HEK293 (cell line): ENCODE results near the gene COA3.

Experiments used
- CTCF ChIP-seq: fragments of 450-650 bp; formaldehyde crosslinking; IDR thresholded peaks from 2 replicates; pipeline ENCODE4 v1.5.1; 2016; ENCODE audit warnings: missing biosample characterization, missing genetic modification characterization
- HIC1 ChIP-seq: fragments of 450-650 bp; formaldehyde crosslinking; IDR thresholded peaks from 2 replicates; pipeline ENCODE4 v1.5.1; 2016; ENCODE audit warnings: missing biosample characterization, missing genetic modification characterization
- HOXC10 ChIP-seq: sonication (generic); formaldehyde crosslinking; IDR thresholded peaks from 2 replicates; pipeline ENCODE4 v1.8.1; 2023; ENCODE audit warnings: mild to moderate bottlenecking, missing genetic modification reagents
- HOXD13 ChIP-seq: sonication (generic); formaldehyde crosslinking; IDR thresholded peaks from 2 replicates; pipeline ENCODE4 v1.8.0; 2022; ENCODE audit warnings: missing genetic modification reagents, borderline replicate concordance
- KLF16 ChIP-seq: fragments of 450-650 bp; formaldehyde crosslinking; IDR thresholded peaks from 2 replicates; pipeline ENCODE4 v1.5.1; 2017; ENCODE audit warnings: missing biosample characterization, missing genetic modification characterization
- OSR2 ChIP-seq: fragments of 450-650 bp; formaldehyde crosslinking; IDR thresholded peaks from 2 replicates; pipeline ENCODE4 v1.5.1; 2016; ENCODE audit warnings: missing biosample characterization, missing genetic modification characterization
- REPIN1 ChIP-seq: fragments of 450-650 bp; formaldehyde crosslinking; IDR thresholded peaks from 2 replicates; pipeline ENCODE4 v1.5.1; 2017; ENCODE audit warnings: missing biosample characterization, missing genetic modification characterization, low read depth
- SP7 ChIP-seq: fragments of 450-650 bp; formaldehyde crosslinking; IDR thresholded peaks from 2 replicates; pipeline ENCODE4 v1.5.1; 2016; ENCODE audit warnings: missing biosample characterization, missing genetic modification characterization
- TRIM28 ChIP-seq: IDR thresholded peaks from 2 replicates; pipeline ENCODE4 v1.6.1; 2011; ENCODE audit warnings: low read length, control low read depth, borderline replicate concordance
- YY2 ChIP-seq: fragments of 450-650 bp; formaldehyde crosslinking; IDR thresholded peaks from 2 replicates; pipeline ENCODE4 v1.5.1; 2016; ENCODE audit warnings: missing biosample characterization, missing genetic modification characterization
- ZBTB11 ChIP-seq: fragments of 450-650 bp; formaldehyde crosslinking; conservative IDR thresholded peaks from 2 replicates; pipeline ENCODE4 v1.5.1; 2016; ENCODE audit warnings: low read depth, missing biosample characterization, missing genetic modification characterization
- ZBTB7A ChIP-seq: fragments of 450-650 bp; formaldehyde crosslinking; IDR thresholded peaks from 2 replicates; pipeline ENCODE4 v1.5.1; 2016; ENCODE audit warnings: low read depth, missing biosample characterization, missing genetic modification characterization
- ZNF121 ChIP-seq: fragments of 450-650 bp; formaldehyde crosslinking; IDR thresholded peaks from 2 replicates; pipeline ENCODE4 v1.5.1; 2016; ENCODE audit warnings: missing biosample characterization, missing genetic modification characterization
- ZNF24 ChIP-seq: fragments of 450-650 bp; formaldehyde crosslinking; IDR thresholded peaks from 2 replicates; pipeline ENCODE4 v1.5.1; 2016; ENCODE audit warnings: missing biosample characterization, missing genetic modification characterization
- ZNF324 ChIP-seq: fragments of 450-650 bp; formaldehyde crosslinking; IDR thresholded peaks from 2 replicates; pipeline ENCODE4 v1.5.1; 2016; ENCODE audit warnings: missing biosample characterization, missing genetic modification characterization
- ZNF354C ChIP-seq: fragments of 450-650 bp; formaldehyde crosslinking; IDR thresholded peaks from 2 replicates; pipeline ENCODE4 v1.5.1; 2016; ENCODE audit warnings: missing biosample characterization, missing genetic modification characterization, low read depth, borderline replicate concordance
- ZNF416 ChIP-seq: fragments of 450-650 bp; formaldehyde crosslinking; IDR thresholded peaks from 2 replicates; pipeline ENCODE4 v1.5.1; 2016; ENCODE audit warnings: missing biosample characterization, missing genetic modification characterization
- ZNF449 ChIP-seq: fragments of 450-650 bp; formaldehyde crosslinking; IDR thresholded peaks from 2 replicates; pipeline ENCODE4 v1.5.1; 2017; ENCODE audit warnings: missing biosample characterization, mild to moderate bottlenecking, missing genetic modification characterization, moderate library complexity
- ZNF501 ChIP-seq: fragments of 450-650 bp; formaldehyde crosslinking; IDR thresholded peaks from 2 replicates; pipeline ENCODE4 v1.5.1; 2016; ENCODE audit warnings: missing biosample characterization, missing genetic modification characterization
- ZNF548 ChIP-seq: fragments of 450-650 bp; formaldehyde crosslinking; IDR thresholded peaks from 2 replicates; pipeline ENCODE4 v1.5.1; 2016; ENCODE audit warnings: missing biosample characterization, missing genetic modification characterization
- ZNF660 ChIP-seq: fragments of 450-650 bp; IDR thresholded peaks from 2 replicates; pipeline ENCODE4 v1.5.1; 2018; ENCODE audit warnings: missing biosample characterization, mild to moderate bottlenecking, missing genetic modification characterization
- ZNF664 ChIP-seq: fragments of 450-650 bp; formaldehyde crosslinking; IDR thresholded peaks from 2 replicates; pipeline ENCODE4 v1.5.1; 2016; ENCODE audit warnings: missing biosample characterization, missing genetic modification characterization
- ZNF677 ChIP-seq: fragments of 450-650 bp; IDR thresholded peaks from 2 replicates; pipeline ENCODE4 v1.5.0; 2018; ENCODE audit warnings: missing biosample characterization, mild to moderate bottlenecking, missing genetic modification characterization, moderate library complexity
- ZNF792 ChIP-seq: fragments of 450-650 bp; formaldehyde crosslinking; IDR thresholded peaks from 2 replicates; pipeline ENCODE4 v1.5.1; 2016; ENCODE audit warnings: missing biosample characterization, missing genetic modification characterization
- ZSCAN18 ChIP-seq: fragments of 450-650 bp; formaldehyde crosslinking; IDR thresholded peaks from 2 replicates; pipeline ENCODE4 v1.5.1; 2016; ENCODE audit warnings: missing biosample characterization, missing genetic modification characterization
- ZSCAN5A ChIP-seq: fragments of 450-650 bp; formaldehyde crosslinking; IDR thresholded peaks from 2 replicates; pipeline ENCODE4 v1.5.1; 2016; ENCODE audit warnings: missing biosample characterization, missing genetic modification characterization

Gene COA3

GRCh38 chr17:42773290-42774035, 25.0 kb downstream of the COA3 start, which contains the start of gene VPS25 (continued):
- TF ChIP-seq ZNF354C (tag by site-specific recombination) = no peak
- TF ChIP-seq ZNF449 (tag by site-specific recombination) = no peak
- TF ChIP-seq ZNF324 (tag by site-specific recombination) = peak; percentile 67; the same call in 1 of the 2 replicates
- no peak for TF ChIP-seq ZNF121
- TF ChIP-seq ZBTB7A (tag by site-specific recombination) = peak; percentile 74; the same call in 1 of the 2 replicates
- TF ChIP-seq ZNF416 (tag by site-specific recombination) = no peak
- TF ChIP-seq REPIN1 (tag by site-specific recombination) = peak; percentile 94
- TF ChIP-seq TRIM28 = peak; percentile 68; the same call in 1 of the 2 replicates
- no peak for TF ChIP-seq ZNF677 (tag by site-specific recombination)
- peak; percentile 89 for TF ChIP-seq KLF16
- TF ChIP-seq YY2 (tag by site-specific recombination) = peak; percentile 73
- peak; percentile 57; the same call in 1 of the 2 replicates for TF ChIP-seq ZSCAN18 (tag by site-specific recombination)
- TF ChIP-seq SP7 (tag by site-specific recombination) = peak; percentile 86
- peak; percentile 76 for TF ChIP-seq ZNF24 (tag by site-specific recombination)
- no peak for TF ChIP-seq HIC1 (tag by site-specific recombination)
- peak; percentile 76; the same call in 1 of the 2 replicates for TF ChIP-seq ZSCAN5A (tag by site-specific recombination)
- no peak for TF ChIP-seq ZNF548 (tag by site-specific recombination)
- TF ChIP-seq CTCF (tag by site-specific recombination) = peak; percentile 79
- TF ChIP-seq ZBTB11 = peak; percentile 99
- no peak for TF ChIP-seq ZNF664 (tag by site-specific recombination)
- no peak for TF ChIP-seq HOXC10
- no peak for TF ChIP-seq ZNF792
- TF ChIP-seq ZNF660 (tag by site-specific recombination) = peak; percentile 98
- TF ChIP-seq HOXD13 (CRISPR knock-in tag) = no peak
- peak; percentile 91 for TF ChIP-seq ZNF501 (tag by site-specific recombination)
- peak; percentile 99 for TF ChIP-seq OSR2
